Activated CD8-positive, alpha-beta memory T cell treated with anti-CD3 and anti-CD28 coated beads for 4 hours (primary cell): ENCODE data around the gene SLC12A8.
A peak's percentile ranks its signal among the peaks of the same experiment; 100 is the strongest.

Experiments
- DNase-seq, 2 donors: peaks; one replicate each; pipeline ENCODE4 v3.0.0-alpha.2; 2020; ENCODE audit warnings: low read depth in 2 of 2

SLC12A8 gene

DNA sequence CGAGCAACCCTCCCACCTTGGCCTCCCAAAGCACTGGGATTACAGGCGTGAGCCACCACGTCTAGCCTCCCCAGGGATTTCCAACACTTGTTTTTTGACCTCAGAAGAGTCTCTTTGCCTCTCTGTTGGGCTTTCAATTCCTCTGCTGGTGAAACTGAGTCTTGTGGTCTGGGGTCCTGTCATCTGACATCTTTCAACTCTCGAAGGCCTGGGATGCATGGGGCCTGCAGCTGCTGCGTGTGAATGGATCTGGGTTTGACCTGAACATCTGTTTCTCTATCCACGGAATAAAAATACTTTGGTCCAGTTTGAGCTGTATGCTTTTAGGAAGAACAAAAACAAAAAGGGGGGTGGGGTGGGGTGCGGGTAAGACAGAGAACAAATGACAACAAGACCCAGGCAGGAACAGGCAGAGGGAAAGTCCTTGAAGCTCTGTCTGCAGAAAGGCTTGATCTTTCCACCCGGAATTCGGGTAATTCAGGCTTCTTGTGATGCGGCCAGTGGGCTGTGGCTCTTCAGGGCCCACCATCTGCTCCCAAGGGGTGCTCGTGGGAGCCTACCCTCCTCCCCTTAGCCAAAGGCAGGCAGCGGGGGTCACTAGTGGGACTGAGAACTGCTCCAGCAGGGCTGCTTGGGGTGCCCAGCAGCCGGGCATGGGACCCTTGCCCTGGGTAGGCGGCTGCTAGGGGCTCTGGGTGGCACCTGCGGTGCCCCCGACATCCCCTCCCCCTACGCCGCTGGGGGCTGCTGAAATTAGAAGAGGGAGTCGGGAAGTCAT, 71.5 kb downstream of the SLC12A8 start:
- DNase-seq = no peak

DNA sequence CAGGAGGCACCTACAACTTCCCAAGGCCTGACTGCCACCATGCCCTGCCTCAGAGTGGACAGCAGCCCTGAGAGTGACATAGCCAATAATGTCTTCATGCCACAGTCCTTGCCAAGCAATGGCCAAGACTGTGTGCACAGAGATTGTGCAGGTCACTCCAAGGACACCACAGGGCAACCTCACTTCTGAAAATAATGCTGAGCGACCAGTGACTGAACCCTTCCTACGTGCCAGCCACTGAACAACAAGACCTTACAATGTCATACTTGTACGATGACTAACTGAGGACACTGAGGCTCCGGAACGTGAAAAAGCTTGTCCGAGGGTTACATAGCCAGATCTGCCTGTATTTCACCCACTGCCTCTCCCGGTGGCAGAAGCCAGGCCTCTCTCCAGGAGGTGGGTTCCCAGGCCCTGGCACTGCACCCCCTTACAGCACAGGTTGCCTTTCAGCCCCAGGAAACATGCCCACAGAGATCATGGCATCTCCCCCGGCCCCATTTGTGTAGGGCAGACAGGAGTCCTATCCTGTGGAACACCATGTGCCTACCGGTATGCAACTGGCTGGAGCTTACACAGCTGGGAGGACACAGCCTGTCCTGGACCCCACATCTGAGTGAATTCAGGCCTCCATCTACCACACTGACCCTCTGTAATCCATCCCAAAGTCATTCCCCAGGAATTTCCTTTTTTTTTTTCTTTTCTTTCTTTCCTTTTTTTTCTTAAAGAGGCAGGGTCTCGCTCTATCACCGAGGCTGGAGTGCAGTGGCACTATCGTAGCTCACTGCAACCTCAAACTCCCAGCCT, 72.3 kb downstream of the SLC12A8 start:
- DNase-seq = no peak

DNA sequence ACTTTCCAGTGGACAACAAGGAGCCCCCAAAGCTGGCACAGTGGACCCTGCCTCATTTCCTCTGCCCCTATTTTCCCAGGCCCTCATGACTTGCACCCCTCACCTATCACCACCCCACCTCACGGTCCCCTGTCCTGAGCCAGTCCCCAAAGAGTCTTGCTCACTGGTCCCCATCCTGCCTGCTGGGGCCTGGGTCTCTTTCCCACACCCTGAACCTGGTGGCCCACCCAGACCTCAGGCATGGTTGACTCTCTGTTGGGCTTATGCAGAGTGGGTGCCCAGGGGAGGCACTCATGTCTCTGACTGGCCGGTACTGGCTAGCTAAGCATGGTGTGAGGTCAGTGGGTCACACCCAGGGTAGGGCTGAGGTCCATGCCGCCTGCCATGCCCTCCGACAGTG, 73.2 kb downstream of the SLC12A8 start:
- no peak for DNase-seq

DNA sequence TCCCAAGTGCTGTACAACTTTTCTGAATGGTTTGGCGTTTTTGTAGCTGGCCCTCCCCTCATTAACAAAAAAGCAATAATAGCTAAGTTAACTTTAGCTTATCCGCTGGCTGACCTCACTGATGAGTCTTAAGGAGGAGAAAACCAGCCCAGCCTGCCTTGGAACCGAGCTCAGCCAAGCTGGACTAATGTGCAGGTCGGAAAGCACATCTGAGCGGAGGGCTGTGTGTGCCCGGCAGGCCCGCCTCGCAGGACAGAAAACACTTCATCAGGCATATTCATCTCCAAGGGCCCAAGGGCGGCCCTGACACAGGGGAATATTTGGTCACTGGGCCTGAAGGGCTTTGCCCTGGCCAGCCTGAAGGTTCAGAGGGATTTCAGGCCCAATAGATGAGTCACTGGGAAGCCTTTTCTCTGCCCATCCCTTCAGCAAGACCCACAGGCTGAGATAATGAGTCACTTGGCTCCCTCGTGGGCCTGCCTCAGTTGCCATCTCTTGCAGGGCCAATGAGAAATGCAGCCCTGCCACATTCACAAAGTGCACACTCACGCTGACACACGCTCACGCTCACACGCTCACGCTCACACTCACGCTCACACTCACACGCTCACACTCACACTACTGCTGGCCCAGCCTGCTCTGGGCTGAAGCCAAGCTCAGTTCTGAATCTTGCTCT, 75.1 kb downstream of the SLC12A8 start:
- no peak for DNase-seq

DNA sequence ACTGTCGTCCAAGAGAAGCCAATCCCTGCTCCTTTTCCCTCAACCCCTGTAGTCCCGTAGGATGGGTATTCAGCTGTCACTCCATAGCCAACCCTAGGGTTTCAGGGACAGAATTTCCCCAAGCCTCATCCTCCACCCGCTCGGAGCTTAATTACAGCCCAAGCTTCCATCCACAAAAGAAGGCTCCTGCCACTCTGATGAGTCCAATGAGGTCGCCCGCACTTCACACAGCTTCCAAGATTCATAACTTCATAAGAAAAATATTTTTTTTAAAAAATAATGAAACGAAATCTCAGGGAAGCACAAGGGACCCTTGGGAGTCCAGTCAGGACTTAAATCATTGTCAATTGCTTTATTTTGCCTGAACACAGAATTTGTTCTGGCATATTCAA, 75.6 kb downstream of the SLC12A8 start:
- no peak for DNase-seq

DNA sequence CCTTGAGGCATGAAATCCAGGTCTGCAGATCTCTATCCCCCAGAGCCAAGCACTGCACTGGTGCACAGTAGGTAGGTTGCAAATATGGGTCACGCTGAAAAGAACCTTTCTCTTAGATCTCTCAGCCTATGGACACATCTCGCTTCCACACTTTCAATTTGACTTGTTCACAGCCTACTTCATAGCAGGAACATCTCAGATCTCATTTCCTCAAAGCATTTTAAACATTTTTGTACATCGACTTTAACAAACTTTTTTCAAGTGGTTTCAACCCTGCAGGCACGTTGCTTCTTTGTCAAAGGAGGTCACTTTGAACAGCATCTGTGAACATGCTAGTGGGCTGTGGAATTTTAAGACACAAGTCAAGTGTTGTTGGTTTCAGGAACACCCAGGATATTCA, 76.0 kb downstream of the SLC12A8 start:
- DNase-seq = no peak

DNA sequence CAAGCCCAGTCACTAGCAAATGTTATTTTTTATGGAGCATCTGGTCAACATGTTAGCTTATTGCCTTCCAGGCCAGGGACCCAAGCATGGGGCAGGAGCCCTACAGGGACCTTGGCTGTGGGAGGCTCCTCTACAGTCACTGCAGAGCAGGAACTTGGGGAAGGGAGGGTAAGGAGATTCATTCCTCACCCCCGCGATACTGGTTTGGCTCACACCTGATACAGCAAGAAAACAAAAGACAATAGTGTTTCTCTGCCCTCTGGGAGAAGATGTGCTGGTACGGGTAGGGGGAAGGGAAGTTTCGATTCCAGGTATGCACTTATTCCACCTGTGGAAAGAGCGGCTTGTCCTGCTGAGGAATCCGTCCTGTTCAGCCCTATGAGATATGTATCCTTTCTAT, 77.6 kb downstream of the SLC12A8 start:
- DNase-seq = no peak

DNA sequence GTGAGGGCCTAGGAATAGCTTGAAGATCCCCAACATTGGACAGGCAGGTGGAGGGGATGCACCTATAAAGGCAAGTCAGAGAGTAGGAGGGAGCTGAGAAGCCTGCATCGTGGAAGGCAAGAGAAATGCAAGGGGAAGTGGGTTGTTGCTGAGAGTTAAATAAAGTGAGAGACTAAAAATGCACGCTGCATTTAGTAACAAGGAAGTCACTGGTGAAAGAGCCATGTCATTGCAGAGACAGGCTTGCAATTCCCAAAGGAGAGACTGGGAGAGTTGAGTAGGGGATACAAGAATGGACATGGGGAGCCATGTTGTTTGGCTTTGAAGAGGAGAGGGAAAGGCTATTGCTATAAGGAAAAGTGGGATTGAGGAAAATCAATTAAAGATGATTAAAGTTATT, 79.7 kb downstream of the SLC12A8 start:
- no peak for DNase-seq

DNA sequence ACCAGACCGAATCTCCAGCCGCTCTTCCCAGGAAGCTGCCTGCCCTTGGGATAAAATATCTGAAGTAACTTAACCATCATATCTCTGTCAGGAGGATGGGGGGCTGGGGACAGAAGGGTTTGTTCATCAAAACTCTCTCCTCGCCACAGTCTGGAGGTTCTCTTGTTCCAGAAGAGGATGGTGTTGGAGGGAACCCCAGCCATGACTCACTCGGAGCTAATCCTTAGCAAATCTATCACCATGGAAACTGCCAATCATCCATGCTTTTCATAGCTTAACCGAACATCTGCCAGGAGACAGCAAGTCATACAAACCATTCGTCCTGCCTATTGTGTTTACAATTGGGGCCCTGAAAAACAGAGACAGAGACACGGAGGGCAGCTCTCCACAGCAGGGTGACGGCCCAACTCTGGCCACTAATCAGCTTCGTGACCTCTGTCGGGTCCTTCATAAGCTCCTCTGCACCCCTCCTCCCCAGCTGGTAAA, 83.0 kb downstream of the SLC12A8 start:
- no peak for DNase-seq

DNA sequence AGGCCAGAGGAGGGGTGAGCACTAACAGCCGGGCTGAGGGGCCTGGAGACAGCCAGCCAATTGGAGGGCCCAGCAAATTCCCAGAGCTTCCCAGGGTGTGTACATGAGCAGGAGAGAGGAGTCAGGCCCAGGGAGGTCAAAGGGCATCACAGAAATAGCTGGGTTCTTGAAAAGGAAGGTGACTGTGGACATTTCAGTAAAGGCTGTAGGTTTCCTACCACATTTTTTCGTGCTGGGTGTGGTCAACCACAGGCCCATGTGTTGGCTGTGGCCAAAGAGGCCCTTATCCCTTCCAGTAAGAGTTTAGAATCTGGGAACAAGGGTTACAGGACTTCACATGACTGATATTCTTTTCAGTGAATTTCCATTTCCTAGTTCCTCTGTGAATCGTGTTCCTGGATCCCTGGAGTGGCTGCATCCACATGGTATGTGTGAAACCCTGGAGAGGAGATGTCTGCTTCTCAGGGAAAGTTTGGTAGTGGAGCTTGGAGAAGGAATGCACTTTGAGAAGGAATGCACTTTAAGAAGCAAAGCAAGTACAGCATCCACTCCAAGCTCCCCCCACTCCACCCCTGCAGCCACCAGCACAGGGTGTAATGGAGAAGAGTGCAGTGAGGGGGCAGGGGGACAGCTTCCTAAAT, 83.6 kb downstream of the SLC12A8 start:
- no peak for DNase-seq

DNA sequence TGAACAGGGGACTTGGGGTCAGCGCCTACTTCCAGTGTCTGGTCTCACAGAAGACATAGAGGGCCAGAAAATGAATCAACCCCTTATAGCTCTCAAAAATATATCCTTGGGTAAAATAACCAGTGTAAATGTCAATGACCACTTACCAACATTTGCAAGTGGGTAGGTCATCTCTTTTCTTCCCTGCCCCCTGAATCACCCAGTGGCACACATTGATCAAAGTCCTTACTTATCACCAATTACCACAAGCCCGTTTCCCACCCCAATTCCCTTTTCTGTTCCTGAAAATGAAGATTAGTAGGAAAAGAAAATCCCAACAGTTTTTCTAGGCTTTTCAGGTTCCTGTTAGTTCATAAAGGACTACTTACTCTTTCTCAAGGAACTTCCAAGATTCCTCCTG, 86.2 kb downstream of the SLC12A8 start:
- no peak for DNase-seq

DNA sequence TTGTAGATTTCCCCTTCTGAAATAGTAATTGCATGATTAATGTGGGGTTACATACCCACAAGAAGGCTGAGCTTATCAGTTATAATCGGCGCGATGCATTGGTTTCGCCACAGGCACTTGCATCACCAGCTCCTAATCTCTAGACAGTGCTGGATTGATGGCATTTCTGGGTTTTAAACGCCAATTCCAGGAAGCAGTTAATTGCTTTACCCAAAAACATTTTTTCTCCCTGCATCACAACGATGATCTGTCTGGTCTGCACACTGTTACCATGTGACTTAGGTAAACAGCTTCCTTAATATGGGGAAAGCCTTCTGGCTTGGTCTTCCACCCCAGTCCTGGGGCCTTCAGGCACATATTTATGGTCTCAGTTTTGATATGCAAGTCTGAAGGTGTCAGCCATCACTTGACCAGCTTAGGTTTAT, 86.7 kb downstream of the SLC12A8 start:
- no peak for DNase-seq

DNA sequence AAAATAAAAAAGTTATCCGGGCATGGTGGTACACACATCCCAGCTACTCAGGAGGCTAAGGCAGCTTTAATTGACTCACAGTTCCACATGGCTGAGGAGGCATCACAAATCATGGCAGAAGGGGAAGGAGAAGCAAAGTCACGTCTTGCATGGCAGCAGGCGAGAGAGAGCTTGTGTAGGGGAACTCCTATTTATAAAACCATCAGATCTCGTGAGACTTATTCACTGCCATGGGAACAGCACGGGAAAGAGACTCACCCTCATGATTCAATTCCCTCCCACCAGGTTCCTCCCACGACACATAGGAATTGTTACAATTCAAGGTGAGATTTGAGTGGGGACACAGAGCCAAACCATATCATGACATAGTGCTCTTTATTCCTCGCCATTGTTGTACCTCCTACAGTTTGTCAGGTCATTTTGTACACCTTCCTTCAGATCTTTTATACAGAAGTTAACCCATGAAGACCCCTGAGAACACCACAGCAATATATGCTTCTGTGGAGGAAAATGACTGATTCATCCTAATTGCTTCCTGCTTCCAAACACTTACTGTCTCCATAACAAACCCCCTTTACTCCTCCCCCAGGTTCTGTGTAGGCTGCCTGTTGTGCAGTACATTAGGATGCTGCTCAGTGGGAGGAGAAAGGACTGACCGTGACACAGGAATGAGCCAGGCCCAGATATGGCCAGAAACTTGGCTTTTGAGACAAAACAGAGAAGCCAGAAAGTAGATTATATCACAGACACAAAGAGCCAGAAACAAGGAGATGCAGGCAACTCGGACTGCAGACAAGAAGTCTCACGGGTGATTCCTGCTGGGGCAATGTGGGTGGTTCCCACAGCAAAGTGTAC, 88.9 kb downstream of the SLC12A8 start:
- DNase-seq = no peak

DNA sequence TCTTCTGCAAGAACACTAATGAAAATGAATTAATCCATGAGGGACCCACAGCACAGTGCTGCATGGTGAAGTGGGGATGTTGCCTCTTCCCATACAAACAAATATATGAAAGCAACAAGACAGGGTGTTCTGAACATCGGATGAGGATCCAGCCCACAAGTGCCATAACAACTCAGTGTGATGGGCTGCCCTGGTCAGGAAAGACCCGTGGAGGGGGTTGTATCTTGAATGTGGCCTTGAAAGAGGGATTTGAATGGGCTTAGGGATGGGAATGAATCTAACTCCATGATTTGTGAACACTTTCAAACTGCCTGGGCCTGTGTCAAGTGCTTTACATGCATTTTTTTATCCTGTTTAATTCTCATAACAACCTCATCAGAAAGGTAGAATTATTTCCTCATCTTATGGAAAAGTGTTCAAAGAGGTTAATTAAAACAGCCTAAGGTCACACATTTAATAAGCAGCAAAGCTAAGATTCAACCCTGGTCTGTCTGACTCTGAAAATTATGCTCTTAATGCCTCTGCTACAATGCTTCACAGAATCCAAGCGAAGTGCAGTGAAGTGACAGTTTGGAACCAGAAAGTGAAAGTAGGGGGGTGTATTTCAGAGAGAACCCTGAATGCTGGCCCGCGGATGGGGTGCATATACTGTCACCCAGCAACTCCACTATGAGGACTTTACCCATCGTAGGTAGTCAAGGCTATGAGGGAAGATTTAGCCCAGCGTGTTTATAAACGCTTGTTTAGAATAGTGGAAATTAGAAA, 91.1 kb downstream of the SLC12A8 start:
- DNase-seq = no peak

DNA sequence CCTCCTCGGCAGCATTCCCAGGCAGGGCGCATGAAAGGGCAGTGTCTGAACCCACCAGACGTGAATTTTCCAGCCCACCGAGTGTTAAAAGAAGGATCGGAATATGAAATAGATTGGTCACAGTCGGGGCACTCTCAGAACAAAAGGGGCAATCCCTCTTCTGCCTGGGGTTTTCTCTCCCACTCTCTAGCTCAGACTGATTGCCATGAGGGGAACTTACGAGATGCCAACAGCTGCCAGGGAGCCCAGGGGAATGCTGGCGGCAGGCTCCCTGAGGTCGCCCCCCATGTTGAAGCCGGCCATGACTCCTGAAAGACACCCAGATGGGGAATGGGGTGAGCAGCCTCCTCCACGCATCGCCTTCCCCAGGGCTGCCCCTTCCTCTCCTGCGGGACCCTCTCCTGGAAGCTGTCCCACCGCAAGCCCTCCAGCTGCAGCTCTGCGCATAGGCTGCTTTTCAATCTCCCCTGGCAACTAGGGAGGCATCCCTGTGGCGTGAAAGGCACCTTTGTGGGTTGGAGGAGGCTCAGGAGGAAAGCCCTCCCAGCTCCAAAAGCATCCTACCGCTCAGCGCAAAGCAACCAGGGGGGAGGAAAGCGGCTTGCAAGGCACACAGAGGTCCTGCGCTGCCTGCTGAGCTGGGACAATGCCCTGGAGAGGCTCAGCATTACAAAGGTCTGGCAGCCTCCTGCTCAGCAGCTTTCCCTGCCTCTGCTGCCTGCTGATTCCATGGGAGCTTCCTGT, 92.0 kb downstream of the SLC12A8 start:
- DNase-seq = no peak

DNA sequence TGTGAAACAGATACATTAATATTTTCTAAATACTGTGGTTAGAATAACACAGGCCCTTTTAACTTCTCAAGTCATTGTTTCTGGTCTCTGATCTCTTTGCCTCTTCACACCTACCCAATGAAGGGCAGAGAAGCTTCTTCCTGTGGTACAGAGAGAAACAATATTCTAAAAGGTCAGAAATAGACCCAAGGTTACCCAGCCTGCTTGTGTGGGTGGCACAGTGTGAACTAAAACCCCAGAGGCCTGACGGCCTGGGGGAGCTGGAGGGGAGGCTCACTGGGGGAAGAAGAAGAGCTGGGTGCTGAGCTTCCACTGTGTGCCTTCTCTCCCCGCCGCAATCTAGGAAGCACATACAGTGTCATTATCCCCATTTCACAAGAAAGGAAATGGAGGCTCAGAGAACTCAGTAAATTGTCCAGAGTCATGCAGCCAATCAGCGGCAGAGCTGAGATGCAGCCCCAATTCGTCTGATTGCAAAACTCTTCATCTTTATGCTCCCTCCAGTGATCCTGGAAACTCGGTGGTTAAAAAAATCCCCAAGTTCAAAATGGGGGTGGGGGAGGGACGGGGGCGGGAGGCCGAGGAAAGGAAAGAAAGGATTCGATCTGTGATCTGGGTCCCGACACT, 92.7 kb downstream of the SLC12A8 start:
- DNase-seq = peak in 1 of 2 donors; percentile 33

DNA sequence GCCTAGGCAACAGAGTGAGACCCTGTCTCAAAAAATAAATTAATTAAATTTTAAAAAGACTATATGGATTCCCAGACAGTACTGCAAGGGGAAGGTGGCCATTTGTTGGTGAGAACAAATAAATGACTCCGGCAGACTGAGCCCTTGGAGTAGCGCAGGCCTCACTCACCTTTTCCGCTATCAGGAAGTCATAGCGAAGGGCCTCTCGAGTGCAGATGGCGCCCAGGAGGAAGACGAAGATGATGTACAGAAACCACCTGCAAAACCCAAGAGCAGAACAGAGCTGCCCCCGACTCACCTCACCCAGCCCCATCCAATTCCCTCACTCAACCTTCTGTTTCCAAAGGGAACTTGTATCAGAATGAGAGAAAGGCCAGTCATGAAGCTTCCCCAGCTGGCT, 93.9 kb downstream of the SLC12A8 start:
- no peak for DNase-seq

DNA sequence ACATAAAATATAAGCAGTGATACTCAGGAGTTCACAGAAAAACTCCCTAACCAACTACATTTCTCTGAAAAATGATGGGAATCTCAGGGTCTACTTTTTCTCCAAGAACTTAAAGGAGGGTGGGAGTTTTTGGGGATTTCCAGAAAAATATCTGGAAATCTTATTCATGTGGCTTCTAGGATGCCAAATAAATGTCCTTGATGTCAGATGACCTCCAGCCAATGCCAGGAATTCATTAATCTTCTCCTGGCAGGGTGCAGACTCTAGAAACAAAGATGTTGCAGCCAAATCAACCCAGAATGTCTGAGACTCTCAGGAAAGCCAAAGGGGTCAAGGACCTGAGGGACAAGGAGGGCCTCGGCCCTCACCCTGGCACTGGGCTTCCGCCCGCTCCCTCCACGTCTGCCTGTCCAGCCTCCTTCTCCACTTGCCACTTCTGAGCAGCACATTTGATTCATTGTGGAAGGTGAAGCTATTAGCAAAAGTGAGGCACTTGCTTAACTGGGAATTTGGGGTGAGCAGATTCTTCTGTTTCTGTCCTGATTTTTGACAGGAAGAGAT, 94.8 kb downstream of the SLC12A8 start:
- DNase-seq = no peak
